NOMO-1 (cell line): ENCODE data around the gene UNC93B1.
"Not testable (repeated sequence)": the region's sequence is repeated elsewhere in the genome, so short reads cannot be mapped to it uniquely, and the experiment has no call there.

Experiments
- DNase-seq, 2 experiments: peaks; one replicate each; lab custom pipeline; 2025; ENCODE audit not compliant: unreplicated experiment in 2 of 2; lab: John Stamatoyannopoulos, UW

UNC93B1 gene

GRCh38 chr11:67995579-67995978 is 8.3 kb downstream of the UNC93B1 start:
- not testable (repeated sequence) for DNase-seq

- not testable (repeated sequence) for DNase-seq
Observed at GRCh38 chr11:67995129-67995528, 8.8 kb downstream of the UNC93B1 start.

- not testable (repeated sequence) for DNase-seq
Observed at GRCh38 chr11:67994387-67994786, 9.5 kb downstream of the UNC93B1 start.

- DNase-seq: not testable (repeated sequence)
Observed at GRCh38 chr11:67993821-67994220, 10.1 kb downstream of the UNC93B1 start.

- DNase-seq: not testable (repeated sequence)
Observed at GRCh38 chr11:67991347-67992121, 12.4 kb downstream of the UNC93B1 start.

- DNase-seq: not testable (repeated sequence)
Observed at GRCh38 chr11:67990546-67991346, 13.2 kb downstream of the UNC93B1 start.

- DNase-seq: not testable (repeated sequence)
Observed at GRCh38 chr11:67985302-67985701, 18.6 kb downstream of the UNC93B1 start.

GRCh38 chr11:67983951-67984350 is 19.9 kb downstream of the UNC93B1 start:
- no peak for DNase-seq

- not testable (repeated sequence) for DNase-seq
Observed at GRCh38 chr11:67982255-67982857, 21.5 kb downstream of the UNC93B1 start.

GRCh38 chr11:67981226-67981625 is 22.7 kb downstream of the UNC93B1 start:
- DNase-seq: not testable (repeated sequence)

- DNase-seq: not testable (repeated sequence)
Observed at GRCh38 chr11:67978766-67979418, 25.0 kb downstream of the UNC93B1 start.

- DNase-seq: not testable (repeated sequence)
Observed at GRCh38 chr11:67974746-67975145, 29.2 kb downstream of the UNC93B1 start.

GRCh38 chr11:67965830-67966348 is 38.0 kb downstream of the UNC93B1 start:
- DNase-seq: not testable (repeated sequence)

GRCh38 chr11:67964746-67965145 is 39.2 kb downstream of the UNC93B1 start:
- DNase-seq: not testable (repeated sequence)

GRCh38 chr11:67963879-67964278 is 40.0 kb downstream of the UNC93B1 start:
- not testable (repeated sequence) for DNase-seq

GRCh38 chr11:67963217-67963616 is 40.7 kb downstream of the UNC93B1 start:
- DNase-seq: not testable (repeated sequence)

- DNase-seq: not testable (repeated sequence)
Observed at GRCh38 chr11:67956236-67956635, 47.7 kb downstream of the UNC93B1 start.

GRCh38 chr11:67955461-67956007 is 48.4 kb downstream of the UNC93B1 start:
- peak; percentile 45 to 49 for DNase-seq

GRCh38 chr11:67954971-67955370 is 48.9 kb downstream of the UNC93B1 start:
- DNase-seq: not testable (repeated sequence)

- not testable (repeated sequence) for DNase-seq
Observed at GRCh38 chr11:67954251-67954650, 49.6 kb downstream of the UNC93B1 start.
